Measurements from ENCODE around the gene CDCA3. TPM values are rescaled to one million over a fixed set of nuclear protein-coding genes. Genes with fewer than 3 reads are reported as not detected.

CDCA3 gene
- total and polyA plus RNA-seq, 2 donors (not counting 1 experiment from before 2014, with no cell fraction given): 9.1 to 9.4 TPM

DNA sequence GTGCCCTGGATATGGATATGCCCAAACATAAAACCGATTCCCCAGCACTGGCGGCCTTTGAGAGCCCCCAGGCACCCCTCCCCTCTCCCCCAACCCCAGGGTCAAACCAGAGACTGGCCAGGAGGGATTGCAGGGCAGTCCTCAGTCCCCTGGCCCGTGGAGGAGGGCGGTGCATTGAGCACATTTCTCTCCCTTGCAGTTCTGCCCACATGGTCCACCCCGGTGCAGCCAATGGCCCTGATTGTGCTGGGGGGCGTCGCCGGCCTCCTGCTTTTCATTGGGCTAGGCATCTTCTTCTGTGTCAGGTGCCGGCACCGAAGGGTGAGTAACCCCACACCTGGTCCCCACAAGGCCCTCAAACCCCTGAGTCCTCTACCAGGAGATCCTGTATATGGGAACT is 32.9 kb downstream of the CDCA3 start:
- Histone ChIP-seq H3K79me2 (ENCODE audit: control insufficient read depth, insufficient read depth, low read length) (no peaks in the 10 kb centered on the region), H3K27ac (ENCODE audit: insufficient read depth, low read length) (no peak overlapping the region), H3K4me2 (ENCODE audit: extremely low read depth, insufficient read depth, low read length) (no peak overlapping the region), H3K36me3 (ENCODE audit: control insufficient read depth, insufficient read depth, low read length) (peaks cover 4% of the 10 kb centered on the region), H3K9me3 (ENCODE audit: control insufficient read depth, insufficient read depth, low read depth, low read length) (no peaks in the 10 kb centered on the region), H3K27me3 (ENCODE audit: control insufficient read depth, insufficient read depth, low read length) (peaks cover 2% of the 10 kb centered on the region), H3K4me3 (replicated peaks in 1 of 4; ENCODE audit: control extremely low read depth in 1 of 4, insufficient read depth in 1 of 4, low read depth in 3 of 4, low read length in 4 of 4) (no peak overlapping the region), H3K4me1 (ENCODE audit: control insufficient read depth, extremely low read depth, insufficient read depth, low read length) (peaks cover 10% of the 10 kb centered on the region), H4K20me1 (ENCODE audit: control insufficient read depth, extremely low read depth, insufficient read depth, low read length) (no peaks in the 10 kb centered on the region), H2AFZ (ENCODE audit: low read length) (no peak overlapping the region), H3K9ac (ENCODE audit: insufficient read depth, low read length) (no peak overlapping the region)
- no peak for DNase-seq (ENCODE audit: low read depth in 2 of 2)
- TF ChIP-seq, protein P1, sequence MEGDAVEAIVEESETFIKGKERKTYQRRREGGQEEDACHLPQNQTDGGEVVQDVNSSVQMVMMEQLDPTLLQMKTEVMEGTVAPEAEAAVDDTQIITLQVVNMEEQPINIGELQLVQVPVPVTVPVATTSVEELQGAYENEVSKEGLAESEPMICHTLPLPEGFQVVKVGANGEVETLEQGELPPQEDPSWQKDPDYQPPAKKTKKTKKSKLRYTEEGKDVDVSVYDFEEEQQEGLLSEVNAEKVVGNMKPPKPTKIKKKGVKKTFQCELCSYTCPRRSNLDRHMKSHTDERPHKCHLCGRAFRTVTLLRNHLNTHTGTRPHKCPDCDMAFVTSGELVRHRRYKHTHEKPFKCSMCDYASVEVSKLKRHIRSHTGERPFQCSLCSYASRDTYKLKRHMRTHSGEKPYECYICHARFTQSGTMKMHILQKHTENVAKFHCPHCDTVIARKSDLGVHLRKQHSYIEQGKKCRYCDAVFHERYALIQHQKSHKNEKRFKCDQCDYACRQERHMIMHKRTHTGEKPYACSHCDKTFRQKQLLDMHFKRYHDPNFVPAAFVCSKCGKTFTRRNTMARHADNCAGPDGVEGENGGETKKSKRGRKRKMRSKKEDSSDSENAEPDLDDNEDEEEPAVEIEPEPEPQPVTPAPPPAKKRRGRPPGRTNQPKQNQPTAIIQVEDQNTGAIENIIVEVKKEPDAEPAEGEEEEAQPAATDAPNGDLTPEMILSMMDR (conservative IDR thresholded peaks at IDR 0.05 in 1 of 2, IDR thresholded peaks at IDR 0.05 in 1 of 2; ENCODE audit: low read depth in 1 of 2, low read length in 2 of 2): no peak
- no peak for TF ChIP-seq EZH2 (IDR thresholded peaks at IDR 0.05; ENCODE audit: low read length, missing control alignments)

DNA sequence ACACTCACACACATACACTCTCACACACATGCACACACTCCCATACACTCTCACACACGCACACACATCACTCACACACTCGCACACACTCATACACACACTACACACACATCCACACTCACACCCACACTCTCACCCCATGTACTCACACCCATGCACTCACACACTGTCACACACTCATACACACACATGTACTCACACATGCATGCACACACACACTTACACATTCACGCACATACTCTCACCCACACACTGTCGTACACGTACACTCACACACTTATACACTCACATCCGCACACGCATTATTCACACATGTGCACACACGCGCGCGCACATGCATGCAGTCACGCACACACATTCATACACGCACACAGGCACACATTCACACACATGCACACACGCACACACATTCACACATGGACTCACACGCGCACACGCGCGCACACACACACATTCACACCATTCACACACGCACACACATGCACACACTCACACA is 33.4 kb downstream of the CDCA3 start:
- no peak overlapping the region for H3K27ac ChIP-seq (ENCODE audit: insufficient read depth, low read length)
- H3K9me3 ChIP-seq (ENCODE audit: control insufficient read depth, insufficient read depth, low read depth, low read length): no peaks in the 10 kb centered on the region
- peaks cover 4% of the 10 kb centered on the region for H3K36me3 ChIP-seq (ENCODE audit: control insufficient read depth, insufficient read depth, low read length)
- H3K27me3 ChIP-seq (ENCODE audit: control insufficient read depth, insufficient read depth, low read length): no peaks in the 10 kb centered on the region
- H3K4me1 ChIP-seq (ENCODE audit: control insufficient read depth, extremely low read depth, insufficient read depth, low read length): peaks cover 10% of the 10 kb centered on the region
- H3K4me2 ChIP-seq (ENCODE audit: extremely low read depth, insufficient read depth, low read length): no peak overlapping the region
- H3K9ac ChIP-seq (ENCODE audit: insufficient read depth, low read length): no peak overlapping the region
- H2AFZ ChIP-seq (ENCODE audit: low read length): no peak overlapping the region
- TF ChIP-seq, protein P1 (conservative IDR thresholded peaks at IDR 0.05 in 1 of 2, IDR thresholded peaks at IDR 0.05 in 1 of 2; ENCODE audit: low read depth in 1 of 2, low read length in 2 of 2): no peak
- TF ChIP-seq EZH2 (IDR thresholded peaks at IDR 0.05; ENCODE audit: low read length, missing control alignments): no peak
- H3K4me3 ChIP-seq (replicated peaks in 1 of 4; ENCODE audit: control extremely low read depth in 1 of 4, insufficient read depth in 1 of 4, low read depth in 3 of 4, low read length in 4 of 4): no peak overlapping the region
- H4K20me1 ChIP-seq (ENCODE audit: control insufficient read depth, extremely low read depth, insufficient read depth, low read length): no peaks in the 10 kb centered on the region
- H3K79me2 ChIP-seq (ENCODE audit: control insufficient read depth, insufficient read depth, low read length): no peaks in the 10 kb centered on the region
- no peak for DNase-seq (ENCODE audit: low read depth in 2 of 2)

DNA sequence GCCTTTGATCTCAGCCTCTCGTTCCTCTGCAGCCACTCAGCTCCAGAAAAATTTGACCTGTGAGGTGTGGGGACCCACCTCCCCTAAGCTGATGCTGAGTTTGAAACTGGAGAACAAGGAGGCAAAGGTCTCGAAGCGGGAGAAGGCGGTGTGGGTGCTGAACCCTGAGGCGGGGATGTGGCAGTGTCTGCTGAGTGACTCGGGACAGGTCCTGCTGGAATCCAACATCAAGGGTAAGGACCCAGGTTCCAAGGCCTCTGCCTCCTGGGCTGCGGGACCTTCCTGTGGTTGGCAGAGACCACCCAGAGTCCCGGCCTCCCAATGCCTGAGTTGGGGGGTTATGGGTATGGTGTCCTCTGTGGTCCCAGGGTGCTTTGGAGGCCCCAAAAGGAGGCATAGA is 34.0 kb downstream of the CDCA3 start:
- Histone ChIP-seq H3K9ac (ENCODE audit: insufficient read depth, low read length) (no peak overlapping the region), H3K79me2 (ENCODE audit: control insufficient read depth, insufficient read depth, low read length) (no peaks in the 10 kb centered on the region), H3K27ac (ENCODE audit: insufficient read depth, low read length) (no peak overlapping the region), H3K9me3 (ENCODE audit: control insufficient read depth, insufficient read depth, low read depth, low read length) (no peaks in the 10 kb centered on the region), H3K4me2 (ENCODE audit: extremely low read depth, insufficient read depth, low read length) (no peak overlapping the region), H4K20me1 (ENCODE audit: control insufficient read depth, extremely low read depth, insufficient read depth, low read length) (no peaks in the 10 kb centered on the region), H3K4me3 (replicated peaks in 1 of 4; ENCODE audit: control extremely low read depth in 1 of 4, insufficient read depth in 1 of 4, low read depth in 3 of 4, low read length in 4 of 4) (no peak overlapping the region), H3K4me1 (ENCODE audit: control insufficient read depth, extremely low read depth, insufficient read depth, low read length) (peaks cover 7% of the 10 kb centered on the region), H3K27me3 (ENCODE audit: control insufficient read depth, insufficient read depth, low read length) (no peaks in the 10 kb centered on the region), H2AFZ (ENCODE audit: low read length) (no peak overlapping the region), H3K36me3 (ENCODE audit: control insufficient read depth, insufficient read depth, low read length) (peaks cover 4% of the 10 kb centered on the region)
- no peak for TF ChIP-seq EZH2 (IDR thresholded peaks at IDR 0.05; ENCODE audit: low read length, missing control alignments)
- TF ChIP-seq, protein P1 (conservative IDR thresholded peaks at IDR 0.05 in 1 of 2, IDR thresholded peaks at IDR 0.05 in 1 of 2; ENCODE audit: low read depth in 1 of 2, low read length in 2 of 2): no peak
- no peak for DNase-seq (ENCODE audit: low read depth in 2 of 2)
